Activated CD8-positive, alpha-beta memory T cell treated with anti-CD3 and anti-CD28 coated beads for 36 hours (primary cell): ENCODE data around the gene ATXN3L. TPM values are rescaled to one million over a fixed set of nuclear protein-coding genes. Genes with fewer than 3 reads are reported as not detected.

Experiments used
- CTCF ChIA-PET: fragments of 350-600 bp; sonication (Branson Sonifier 250); formaldehyde crosslinking; loops from one replicate; lab custom pipeline; 2021; ENCODE audit warnings: antibody characterized with exemption; lab: Charles Lee
- POLR2A ChIA-PET: fragments of 350-600 bp; sonication (Branson Sonifier 250); formaldehyde crosslinking; loops from one replicate; lab custom pipeline; 2021; ENCODE audit warnings: antibody characterized with exemption; lab: Charles Lee
- total RNA-seq, 2 experiments: library from RNA; stranded (reverse); gene quantifications; one replicate each; pipeline ENCODE4 v1.2.3, GENCODE V29; 2021

The ATXN3L gene
- total RNA-seq, 2 experiments from 2014 or later = not detected

GRCh38 chrX:13275031-13275430, 44.8 kb downstream of the ATXN3L start:
- CTCF ChIA-PET = no interaction called here

DNA sequence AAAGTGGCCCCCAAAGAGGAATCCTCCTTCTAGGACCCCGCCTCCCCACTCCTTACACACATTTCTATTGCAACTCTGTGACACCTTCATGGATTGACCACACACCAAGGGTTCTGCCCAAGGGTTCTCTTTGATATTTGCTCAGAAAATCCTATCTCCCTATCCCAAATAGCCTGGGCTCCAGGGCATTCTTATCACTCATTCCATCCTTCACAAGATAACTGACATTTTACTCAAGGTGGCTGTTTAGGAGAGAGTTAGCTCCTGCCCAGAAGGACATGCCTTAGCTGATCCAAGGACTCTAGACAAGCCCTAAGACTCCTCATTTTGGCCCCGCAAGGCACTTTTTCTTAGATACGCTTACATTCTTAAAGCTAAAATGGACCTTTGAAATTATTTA, 47.4 kb downstream of the ATXN3L start:
- ChIA-PET POLR2A (no interaction called here), CTCF (no interaction called here)

More at GRCh38 chrX:13275031-13275430, 44.8 kb downstream of the ATXN3L start:
- POLR2A ChIA-PET = no interaction called here

DNA sequence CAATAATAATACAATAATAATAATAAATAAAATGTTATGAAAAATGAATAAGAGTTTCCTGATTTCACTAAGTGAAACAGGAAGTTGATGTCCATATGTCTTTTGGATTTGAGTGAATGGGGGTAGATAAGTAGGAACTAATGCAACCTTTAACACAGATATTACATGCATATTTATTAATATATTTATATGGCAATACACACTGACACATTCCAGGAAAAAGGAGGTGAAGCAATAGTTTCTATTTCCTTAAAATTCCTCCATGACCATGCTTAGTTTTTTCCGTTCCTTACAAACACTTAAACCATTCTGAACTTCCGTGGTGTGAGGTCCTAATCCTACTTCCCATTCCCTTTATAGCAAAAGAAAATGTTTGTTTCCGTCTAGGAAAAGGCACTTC, 48.3 kb downstream of the ATXN3L start:
- POLR2A ChIA-PET = no interaction called here
- CTCF ChIA-PET = no interaction called here

DNA sequence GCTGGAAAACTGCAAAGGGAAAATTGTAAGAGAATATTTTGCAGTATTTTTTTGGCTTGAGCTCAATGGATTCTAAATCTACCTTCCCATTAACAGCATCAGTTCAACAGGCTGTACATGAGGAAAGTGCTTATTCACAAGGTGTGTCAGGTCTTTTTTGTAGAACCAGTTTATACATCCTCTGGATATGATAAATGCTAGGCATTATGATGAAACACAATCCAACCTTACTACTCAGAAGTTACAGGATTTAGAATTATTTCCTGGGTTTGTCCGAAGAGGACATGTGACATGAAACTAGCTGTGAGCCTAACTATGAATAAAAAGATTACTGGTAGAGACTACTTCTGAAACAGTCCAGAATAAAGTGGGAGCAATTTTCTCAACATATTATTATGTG, 49.5 kb downstream of the ATXN3L start:
- ChIA-PET POLR2A (no interaction called here), CTCF (no interaction called here)

GRCh38 chrX:13268874-13269273, 51.0 kb downstream of the ATXN3L start:
- POLR2A ChIA-PET = no interaction called here
- CTCF ChIA-PET = no interaction called here

Other genes starting within 250 kb of the ATXN3L start
- gene EGFL6, start 249.5 kb upstream of the ATXN3L start, total RNA-seq = 1 to 10 TPM; 1.1 to 1.4 TPM